GM21515 (cell line): ENCODE measurements around the gene ZNF440.
"Not testable (repeated sequence)": the region's sequence is repeated elsewhere in the genome, so short reads cannot be mapped to it uniquely, and the experiment has no call there.

ENCODE experiments used
- ATAC-seq: cut with Tn5 transposase; IDR thresholded peaks from one replicate; pipeline ENCODE4 v1.9.1; 2021; ENCODE audit not compliant: unreplicated experiment

Gene ZNF440

DNA sequence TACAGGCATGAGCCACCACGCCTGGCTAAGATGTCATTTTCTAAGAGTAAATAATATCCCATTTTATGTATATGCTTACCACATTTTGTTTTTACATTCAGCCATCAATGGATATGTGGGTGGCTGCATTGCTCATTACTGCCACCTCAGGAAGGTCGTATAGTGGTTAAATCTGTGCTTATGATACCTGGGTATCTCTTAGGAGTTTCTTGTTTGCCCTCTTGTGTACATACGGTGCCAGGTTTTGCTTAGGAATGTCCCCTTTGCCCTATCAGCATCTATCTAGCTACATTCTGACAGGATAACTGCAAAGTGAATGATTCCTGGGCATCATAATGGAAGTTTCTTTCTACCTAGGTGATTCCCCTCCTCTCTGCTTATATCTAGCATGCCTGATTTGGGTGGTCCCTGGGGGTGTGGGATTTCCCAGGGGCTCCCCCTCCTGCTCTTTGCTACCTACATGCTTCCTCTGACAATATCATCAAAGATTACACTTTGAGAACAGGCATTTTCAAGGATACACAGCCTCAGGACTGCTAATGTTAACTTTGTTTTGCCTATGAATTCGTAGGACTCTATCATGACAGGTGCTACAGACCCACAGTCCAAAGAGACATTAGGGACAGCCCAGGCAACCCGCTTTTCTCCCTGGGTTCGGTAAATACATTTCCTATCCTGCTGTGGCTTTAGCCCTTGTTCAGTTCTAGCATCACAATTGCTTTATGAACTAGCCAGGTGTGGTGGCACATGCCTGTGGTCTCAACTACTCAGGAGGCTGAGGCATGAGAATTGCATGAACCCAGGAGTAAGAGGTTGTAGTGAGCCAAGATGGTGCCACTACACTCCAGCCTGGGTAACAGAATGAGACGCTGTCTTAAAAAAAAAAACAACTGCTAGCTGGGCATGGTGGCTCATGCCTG, 15.1 kb downstream of the ZNF440 start:
- not testable (repeated sequence) for ATAC-seq

DNA sequence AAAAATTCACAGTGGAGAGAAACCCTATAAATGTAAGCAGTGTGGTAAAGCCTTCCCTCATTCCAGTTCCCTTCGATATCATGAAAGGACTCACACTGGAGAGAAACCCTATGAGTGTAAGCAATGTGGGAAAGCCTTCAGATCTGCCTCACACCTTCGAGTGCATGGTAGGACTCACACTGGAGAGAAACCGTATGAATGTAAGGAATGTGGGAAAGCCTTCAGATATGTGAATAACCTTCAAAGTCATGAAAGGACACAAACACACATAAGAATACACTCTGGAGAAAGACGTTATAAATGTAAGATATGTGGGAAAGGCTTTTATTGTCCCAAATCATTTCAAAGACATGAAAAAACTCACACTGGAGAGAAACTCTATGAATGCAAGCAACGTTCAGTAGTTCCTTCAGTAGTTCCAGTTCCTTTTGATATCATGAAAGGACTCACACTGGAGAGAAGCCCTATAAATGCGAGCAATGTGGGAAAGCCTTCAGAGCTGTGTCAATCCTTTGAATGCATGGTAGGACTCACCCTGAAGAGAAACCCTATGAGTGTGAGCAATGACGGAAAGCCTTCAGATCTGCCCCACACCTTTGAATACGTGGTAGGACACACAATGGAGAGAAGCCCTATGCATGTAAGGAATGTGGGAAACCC, 18.3 kb downstream of the ZNF440 start:
- no peak for ATAC-seq

DNA sequence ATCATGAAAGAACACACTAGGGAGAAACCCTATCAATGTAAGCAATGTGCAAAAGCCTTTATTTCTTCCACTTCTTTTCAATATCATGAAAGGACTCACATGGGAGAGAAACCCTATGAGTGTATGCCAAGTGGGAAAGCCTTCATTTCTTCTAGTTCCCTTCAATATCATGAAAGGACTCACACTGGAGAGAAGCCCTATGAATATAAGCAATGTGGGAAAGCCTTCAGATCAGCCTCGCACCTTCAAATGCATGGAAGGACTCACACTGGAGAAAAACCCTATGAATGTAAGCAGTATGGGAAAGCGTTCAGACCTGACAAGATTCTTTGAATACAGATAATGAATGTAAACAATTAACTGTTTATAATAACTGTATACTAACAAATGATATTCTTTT, 19.5 kb downstream of the ZNF440 start:
- ATAC-seq, result no peak

DNA sequence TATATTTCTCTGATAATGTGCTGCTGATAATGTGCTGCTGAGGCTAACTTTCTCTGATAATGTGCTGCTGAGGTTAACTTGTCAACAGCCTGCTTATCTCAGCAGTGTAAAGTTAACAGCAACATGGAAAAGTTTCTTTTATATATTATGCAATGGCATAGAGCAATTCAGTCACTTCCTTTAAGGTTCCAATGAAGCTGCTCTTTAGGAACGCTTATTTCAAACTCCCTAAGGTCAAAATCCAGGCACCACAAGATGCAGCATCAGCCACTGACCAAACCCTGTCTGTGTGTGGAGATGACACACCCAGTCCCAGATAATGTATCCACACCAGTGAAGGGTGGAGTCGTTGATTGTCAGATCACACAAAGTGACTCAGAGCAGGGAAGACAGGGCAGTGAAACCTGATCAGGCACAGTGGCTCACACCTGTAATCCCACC, 21.6 kb downstream of the ZNF440 start:
- ATAC-seq, result not testable (repeated sequence)

DNA sequence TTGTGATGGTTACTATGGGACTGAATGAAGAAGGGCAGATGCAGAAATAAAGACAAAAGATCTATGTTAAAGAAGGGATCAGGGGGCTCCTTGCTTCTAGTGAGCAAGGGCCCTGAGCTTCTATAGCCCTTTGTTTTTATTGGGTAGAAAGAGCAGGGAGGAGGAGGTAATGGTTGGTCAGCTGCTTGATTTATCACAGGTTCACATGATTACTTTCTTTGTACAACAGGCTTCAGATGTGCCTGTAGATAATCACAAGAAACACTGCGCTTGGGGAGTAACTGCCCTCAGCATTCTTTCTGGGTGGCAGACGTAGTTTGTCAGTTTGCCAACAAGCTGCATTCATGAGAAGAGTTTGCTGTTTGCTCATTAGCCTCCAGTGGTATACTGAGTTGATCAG, 29.6 kb downstream of the ZNF440 start:
- no peak for ATAC-seq

DNA sequence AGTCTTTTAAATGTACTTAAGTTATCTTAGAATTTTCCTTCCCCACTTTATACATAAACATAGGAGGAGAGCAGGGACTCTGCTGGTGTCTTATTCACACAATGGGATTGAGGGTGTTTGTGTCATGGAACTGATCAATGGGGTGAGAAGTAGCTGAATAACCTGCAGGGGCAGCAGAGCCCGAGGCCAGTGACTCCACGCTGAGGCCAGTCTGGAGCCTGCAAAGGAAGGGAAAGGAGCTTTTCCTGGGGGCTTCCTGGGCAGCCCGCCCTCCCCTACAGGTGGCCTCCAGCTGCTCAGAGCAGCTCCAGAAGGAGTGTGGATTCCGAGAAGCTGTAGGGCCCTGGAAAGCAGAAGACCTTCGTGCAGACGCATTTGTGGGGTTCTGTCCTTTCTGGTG, 33.5 kb downstream of the ZNF440 start:
- ATAC-seq, result not testable (repeated sequence)

DNA sequence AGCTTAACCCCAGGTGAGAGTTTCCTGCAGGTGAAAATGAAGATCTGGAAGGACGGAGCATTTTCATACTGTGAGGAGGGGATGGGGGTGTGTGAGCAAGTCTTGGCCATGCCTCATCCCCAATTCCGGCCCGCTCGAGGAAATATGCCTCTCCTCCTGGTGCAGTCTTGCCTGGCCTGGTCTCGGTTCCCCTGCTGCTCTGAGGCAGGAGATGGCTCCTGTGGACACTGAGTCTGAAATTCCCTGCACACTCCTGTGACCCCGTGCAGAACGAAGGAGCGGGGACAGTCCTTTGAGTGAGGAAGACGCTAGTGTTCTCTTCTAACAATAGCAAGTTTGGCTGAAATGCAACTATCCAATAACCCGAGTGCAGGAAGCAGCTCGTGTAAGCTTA, 34.1 kb downstream of the ZNF440 start:
- ATAC-seq, result no peak

DNA sequence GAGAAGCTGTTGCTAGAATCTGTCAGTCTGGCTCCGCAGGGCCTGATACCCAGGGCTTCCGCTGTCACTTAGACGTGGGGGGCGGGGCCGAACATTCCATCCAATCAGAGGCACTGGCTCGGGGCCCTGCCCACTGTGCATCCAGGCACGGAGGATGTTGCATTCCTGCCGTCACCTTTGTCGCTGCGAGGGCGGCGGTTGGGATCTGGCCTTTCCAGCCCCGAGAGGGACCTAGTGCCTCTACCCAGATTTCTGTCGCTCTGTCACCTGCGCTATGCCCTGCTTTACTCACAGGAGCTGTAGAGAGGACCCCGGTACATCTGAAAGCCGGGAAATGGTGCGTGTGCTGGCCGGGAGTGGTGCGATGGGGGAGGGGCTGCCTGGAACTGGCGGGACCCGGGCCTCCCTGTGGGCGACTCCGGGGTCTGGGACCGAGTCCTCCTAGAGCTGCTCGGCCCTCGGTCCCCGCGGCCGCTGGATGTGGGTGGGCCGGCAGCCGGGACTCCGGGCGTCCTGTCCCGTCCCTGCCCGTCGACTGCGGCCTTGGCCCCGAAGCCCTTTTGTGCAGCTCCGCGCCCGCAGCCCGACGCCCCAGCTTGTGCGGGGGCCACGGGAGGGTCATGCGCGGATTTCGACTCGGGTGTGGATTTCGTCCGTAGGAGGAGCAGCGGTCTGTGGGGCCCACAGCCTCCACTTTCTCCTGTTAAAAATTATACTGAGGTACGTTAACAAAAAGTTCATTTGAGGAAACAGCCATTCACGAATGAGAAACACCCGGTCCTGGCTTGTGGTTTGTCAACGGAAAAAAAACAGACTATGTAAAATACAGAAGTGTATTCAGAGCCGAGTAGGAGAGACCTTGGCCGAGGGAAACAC, 34.8 kb downstream of the ZNF440 start, which contains the start of gene ZNF439:
TSS of gene ZNF439 (plus strand) at position 133 of the 876 bp plus-strand sequence. CDS start at position 275, 142 bp downstream.
- ATAC-seq, result peak; percentile 83

DNA sequence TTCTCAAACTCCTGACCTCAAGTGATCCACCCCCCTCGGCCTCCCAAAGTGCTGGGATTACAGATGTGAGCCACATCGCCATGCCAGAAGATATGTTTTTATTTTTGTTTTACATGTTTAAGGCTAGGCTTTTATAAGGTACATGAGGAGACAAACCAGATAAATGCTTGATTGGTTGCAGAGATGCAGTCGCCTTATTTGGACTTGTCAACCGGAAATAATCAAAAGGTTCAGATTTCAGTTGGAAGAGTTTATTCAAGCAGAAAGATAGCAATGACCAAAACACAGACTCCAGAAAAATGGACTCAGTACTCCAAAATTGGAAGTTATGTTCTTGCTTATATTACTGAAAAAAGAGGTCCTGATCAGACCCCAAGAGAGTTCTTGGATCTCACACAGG, 36.2 kb downstream of the ZNF440 start:
- ATAC-seq, result not testable (repeated sequence)

DNA sequence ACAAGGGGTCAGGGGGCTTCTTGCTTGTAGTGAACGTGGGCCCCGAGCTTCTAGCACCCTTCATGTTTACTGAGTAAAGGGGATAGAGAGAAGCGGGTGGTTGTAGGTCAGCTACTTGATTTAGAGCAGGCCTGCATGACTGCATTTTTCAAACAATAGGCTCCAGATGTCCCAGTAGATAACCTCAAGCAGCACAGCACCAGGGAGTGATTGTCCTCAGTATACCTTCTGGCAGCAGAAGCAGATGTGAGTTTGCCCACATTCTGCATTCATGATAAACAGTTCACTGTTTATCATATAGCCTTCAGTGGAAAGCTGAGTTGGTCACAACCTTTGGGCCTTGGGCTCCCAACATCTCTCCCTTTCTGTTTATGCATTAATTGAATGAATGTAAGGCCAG, 39.3 kb downstream of the ZNF440 start:
- ATAC-seq, result no peak

DNA sequence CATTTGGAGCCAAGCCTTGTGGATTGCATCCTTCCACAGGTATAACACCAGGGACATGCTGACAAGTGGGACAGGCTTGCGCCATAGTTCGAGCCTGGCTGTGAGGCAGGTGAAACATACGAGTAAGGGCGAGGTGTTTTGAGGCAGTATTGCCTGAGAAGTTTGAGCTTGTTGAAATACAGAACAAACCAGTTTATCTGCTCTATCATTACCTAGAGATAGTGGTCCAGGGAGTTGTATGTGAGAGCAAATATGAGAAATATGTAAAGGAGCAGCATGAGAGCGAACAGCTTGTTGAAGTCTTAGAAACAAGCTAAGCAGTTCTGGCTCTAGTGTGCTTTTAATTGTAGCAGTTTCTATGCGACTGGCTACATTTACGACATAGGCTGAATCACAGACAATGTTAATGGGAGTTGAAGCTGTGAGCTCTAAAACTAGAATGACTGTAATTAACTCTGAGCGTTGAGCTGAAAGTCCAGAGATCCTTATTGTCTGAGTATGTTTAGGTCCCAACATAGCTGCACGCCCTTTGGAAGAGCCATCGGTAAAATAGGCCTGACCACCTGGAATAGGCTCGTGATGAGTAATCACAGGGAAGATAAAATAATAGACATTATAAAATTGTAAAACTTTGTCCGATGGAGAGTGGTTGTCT, 42.6 kb downstream of the ZNF440 start:
- ATAC-seq, result no peak

DNA sequence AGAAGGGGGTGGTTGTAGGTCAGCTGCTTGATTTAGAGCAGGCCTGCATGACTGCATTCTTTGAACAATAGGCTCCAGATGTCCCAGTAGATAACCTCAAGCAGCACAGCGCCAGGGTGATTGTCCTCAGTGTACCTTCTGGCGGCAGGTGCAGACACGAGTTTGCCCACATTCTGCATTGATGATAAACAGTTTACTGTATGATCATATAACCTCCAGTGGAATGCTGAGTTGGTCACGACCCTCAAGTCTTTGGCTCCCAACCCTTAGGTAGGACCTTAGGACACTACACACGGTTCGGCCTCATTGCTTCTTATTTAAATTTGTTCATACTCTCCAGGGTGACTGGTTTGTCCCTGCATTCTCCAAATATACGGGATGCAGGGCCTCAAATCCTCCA, 46.6 kb downstream of the ZNF440 start:
- ATAC-seq, result no peak

DNA sequence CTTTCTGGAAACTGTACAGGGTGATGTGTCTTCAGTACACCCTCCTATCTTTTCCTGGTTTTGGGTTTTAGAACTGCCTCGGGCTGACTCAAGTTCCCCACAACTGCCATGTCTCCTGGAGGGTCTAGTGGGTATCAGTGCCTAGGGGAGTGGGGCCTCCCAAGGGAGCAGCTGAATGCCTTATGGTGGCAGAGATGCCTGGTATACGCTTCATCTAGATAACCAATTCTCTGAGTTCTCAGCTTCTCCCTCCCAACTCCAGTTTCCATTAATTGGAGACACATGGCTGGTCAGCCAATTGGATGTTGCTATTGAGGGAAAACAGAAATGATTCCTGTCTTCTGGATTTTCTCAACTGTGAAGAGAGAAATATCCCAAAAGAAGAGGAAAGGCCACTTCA, 47.2 kb downstream of the ZNF440 start:
- no peak for ATAC-seq

DNA sequence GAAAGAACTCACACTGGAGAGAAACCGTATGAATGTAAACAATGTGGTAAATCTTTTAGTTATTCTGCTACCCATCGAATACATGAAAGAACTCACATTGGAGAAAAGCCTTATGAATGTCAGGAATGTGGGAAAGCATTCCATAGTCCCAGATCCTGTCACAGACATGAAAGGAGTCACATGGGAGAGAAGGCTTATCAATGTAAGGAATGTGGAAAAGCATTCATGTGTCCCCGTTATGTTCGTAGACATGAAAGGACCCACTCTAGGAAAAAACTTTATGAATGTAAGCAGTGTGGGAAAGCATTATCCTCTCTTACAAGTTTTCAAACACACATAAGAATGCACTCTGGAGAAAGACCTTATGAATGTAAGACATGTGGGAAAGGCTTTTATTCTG, 53.7 kb downstream of the ZNF440 start:
- ATAC-seq, result not testable (repeated sequence)

DNA sequence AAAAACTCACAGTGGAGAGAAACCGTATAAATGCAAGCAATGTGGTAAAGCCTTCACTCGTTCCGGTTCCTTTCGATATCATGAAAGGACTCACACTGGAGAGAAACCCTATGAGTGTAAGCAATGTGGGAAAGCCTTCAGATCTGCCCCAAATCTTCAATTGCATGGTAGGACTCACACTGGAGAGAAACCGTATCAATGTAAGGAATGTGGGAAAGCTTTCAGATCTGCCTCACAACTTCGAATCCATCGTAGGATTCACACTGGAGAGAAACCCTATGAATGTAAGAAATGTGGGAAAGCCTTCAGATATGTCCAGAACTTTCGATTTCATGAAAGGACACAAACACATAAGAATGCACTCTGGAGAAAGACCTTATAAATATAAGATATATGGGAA, 54.1 kb downstream of the ZNF440 start:
- no peak for ATAC-seq

DNA sequence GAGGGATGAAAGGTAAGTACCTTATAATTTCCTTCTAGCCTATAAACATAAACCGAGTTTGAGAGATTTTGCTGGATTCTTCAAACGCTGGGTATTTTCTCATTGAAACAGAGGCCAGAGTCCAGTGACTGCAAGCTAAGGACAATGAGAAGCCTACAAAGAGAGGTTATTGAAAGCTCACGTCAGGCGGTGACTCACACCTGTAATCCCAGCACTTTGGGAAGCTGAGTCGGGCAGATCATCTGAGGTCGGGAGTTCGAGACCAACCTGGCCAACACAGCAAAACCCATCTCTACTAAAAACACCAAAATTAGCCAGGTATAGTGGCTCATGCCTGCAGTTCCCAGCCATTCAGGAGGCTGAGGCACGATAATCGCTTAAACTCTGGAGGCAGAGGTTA, 58.6 kb downstream of the ZNF440 start:
- no peak for ATAC-seq

DNA sequence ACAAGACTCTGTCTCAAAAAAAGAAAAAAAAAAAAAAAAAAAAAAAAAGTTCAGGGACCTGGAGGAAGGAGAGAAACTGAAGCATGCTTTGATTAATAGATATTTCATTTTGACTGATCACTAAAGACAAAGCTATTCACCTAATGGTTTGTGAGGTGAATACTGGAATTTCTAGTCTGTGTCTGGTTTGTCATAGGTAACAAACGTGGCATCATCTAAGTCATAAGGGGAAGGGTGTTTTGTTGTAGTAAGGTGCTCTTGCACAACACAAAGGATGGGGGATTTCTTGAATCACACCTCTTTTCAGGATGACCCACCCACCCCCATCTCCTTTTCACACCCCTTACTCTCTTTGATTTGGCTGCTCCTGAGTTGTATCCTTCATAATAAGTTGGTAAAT, 59.7 kb downstream of the ZNF440 start:
- no peak for ATAC-seq

DNA sequence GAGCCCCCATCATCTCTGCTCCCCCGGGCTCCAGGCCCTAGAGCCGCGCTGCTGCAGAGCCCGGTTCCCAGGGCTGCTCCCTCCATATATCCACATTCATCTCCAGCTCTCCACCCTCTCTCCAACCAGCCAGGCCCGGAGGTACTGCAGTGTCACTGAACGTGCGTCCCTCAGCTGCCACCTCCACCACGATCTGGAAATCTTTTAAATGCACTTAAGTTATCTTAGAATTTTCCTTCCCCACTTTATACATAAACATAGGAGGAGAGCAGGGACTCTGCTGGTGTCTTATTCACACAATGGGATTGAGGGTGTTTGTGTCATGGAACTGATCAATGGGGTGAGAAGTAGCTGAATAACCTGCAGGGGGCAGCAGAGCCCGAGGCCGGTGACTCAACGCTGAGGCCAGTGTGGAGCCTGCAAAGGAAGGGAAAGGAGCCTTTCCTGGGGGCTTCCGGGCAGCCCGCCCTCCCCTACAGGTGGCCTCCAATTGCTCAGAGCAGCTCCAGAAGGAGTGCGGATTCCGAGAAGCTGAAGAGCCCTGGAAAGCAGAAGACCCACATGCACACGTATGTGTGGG, 65.7 kb downstream of the ZNF440 start:
- not testable (repeated sequence) for ATAC-seq

DNA sequence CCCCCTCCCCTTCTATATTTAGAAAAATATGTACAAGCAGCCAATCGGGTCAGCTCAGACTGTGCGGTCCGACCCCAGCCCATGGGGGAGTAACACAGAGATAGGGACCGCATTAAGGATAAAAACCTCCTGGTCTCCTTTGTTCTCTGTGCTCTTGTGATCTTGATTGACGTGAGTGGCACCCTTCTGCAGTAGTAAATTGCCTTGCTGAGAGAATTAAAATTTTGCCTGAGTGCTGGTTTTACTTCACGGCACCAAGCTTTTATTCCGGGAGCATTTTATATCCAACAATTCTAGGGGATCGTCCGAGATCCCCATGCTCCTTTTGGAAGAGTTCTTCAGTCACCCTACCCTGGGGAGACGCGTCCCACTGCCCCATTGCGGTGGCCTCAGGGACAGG, 66.5 kb downstream of the ZNF440 start:
- ATAC-seq, result no peak

DNA sequence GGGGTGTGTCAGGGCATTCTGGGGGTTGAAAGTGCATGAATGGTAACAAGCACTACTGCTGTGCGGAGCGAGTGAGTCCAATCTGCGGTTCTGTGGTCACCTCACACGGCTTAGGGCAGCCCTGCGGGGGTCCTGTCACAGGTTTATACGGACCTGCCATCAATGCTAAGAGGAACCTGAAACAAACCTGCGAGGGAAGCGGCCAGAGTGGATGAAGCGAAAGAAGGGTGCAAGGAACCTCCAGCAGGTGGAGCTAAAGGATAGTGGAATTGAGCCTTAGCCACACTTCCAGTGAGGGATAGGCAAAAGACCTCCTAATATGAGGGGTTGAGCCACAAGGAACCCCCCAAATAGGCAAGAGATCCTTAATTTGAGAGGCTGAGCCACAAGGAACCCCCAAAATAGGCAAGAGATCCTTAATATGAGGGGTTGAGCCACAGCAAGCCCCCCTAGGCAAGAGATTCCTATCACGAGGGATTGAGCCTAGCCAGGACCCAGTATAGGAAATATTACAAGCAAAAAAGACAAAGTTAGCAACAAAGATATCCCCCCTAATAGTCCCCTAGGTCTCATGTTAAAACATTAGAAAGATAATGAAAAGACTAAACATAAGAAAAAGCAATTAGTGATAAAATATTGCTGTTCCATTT, 67.2 kb downstream of the ZNF440 start:
- no peak for ATAC-seq
